SU-DHL-6 (cell line): ENCODE measurements around the gene SLC4A1.

Experiments
- H2AFZ ChIP-seq: fragments of 200-600 bp; sonication (generic); 2 replicates; pipeline ENCODE4 v1.6.1; 2014; ENCODE audit warnings: low read depth, mild to moderate bottlenecking, moderate library complexity, mixed read lengths, antibody characterized with exemption, low read length; ENCODE audit not compliant: severe bottlenecking
- H3F3A ChIP-seq: fragments of 200-600 bp; shearing (Covaris generic); 2 replicates; pipeline ENCODE4 v1.6.0; 2016; ENCODE audit warnings: antibody characterized with exemption, mild to moderate bottlenecking; ENCODE audit not compliant: insufficient read depth
- H3K27ac ChIP-seq: fragments of 200-600 bp; sonication (generic); 2 replicates; pipeline ENCODE4 v1.5.1; 2016; ENCODE audit warnings: low read depth, mild to moderate bottlenecking, low read length, moderate library complexity, mixed read lengths
- H3K27me3 ChIP-seq: fragments of 200-600 bp; sonication (generic), shearing (Covaris generic); 2 replicates; pipeline ENCODE4 v1.6.0; 2014; ENCODE audit warnings: mild to moderate bottlenecking, low read length
- H3K36me3 ChIP-seq: fragments of 200-600 bp; sonication (generic); 2 replicates; pipeline ENCODE4 v1.6.1; 2014; ENCODE audit warnings: mild to moderate bottlenecking, low read length, mixed read lengths
- H3K4me2 ChIP-seq: fragments of 300-600, 200-600 bp; shearing (Covaris generic), sonication (generic); 2 replicates; pipeline ENCODE4 v1.6.0; 2014; ENCODE audit warnings: low read length, low read depth, mild to moderate bottlenecking; ENCODE audit not compliant: poor library complexity, severe bottlenecking
- H3K4me3 ChIP-seq: fragments of 200-600 bp; sonication (generic); 2 replicates; pipeline ENCODE4 v1.5.1; 2014; ENCODE audit warnings: antibody characterized with exemption, low read length, mild to moderate bottlenecking, mixed read lengths; ENCODE audit not compliant: insufficient read depth, poor library complexity, severe bottlenecking
- H3K79me2 ChIP-seq: fragments of 200-600 bp; sonication (generic); 2 replicates; pipeline ENCODE4 v1.6.1; 2014; ENCODE audit warnings: mild to moderate bottlenecking, low read length, moderate library complexity; ENCODE audit not compliant: insufficient read depth
- H3K9ac ChIP-seq: fragments of 200-600 bp; sonication (generic); 2 replicates; pipeline ENCODE4 v1.7.0; 2014; ENCODE audit warnings: mild to moderate bottlenecking, low read length
- H3K9me2 ChIP-seq: fragments of 200-600 bp; sonication (generic); replicated peaks from 2 replicates; pipeline ENCODE4 v1.6.1; 2014; ENCODE audit warnings: low read length; ENCODE audit not compliant: insufficient read depth
- H3K9me3 ChIP-seq: fragments of 200-600 bp; sonication (generic); 2 replicates; pipeline ENCODE4 v1.6.1; 2014; ENCODE audit warnings: low read length, mixed read lengths; ENCODE audit not compliant: insufficient read depth
- H4K20me1 ChIP-seq: fragments of 200-600 bp; sonication (generic); 2 replicates; pipeline ENCODE4 v1.6.1; 2014; ENCODE audit warnings: low read depth, mild to moderate bottlenecking, antibody characterized with exemption, low read length, moderate library complexity, mixed read lengths
- EZH2phosphoT487 ChIP-seq: fragments of 200-600 bp; sonication (generic), shearing (Covaris generic); conservative IDR thresholded peaks from 2 replicates; pipeline ENCODE4 v1.6.1; 2018; ENCODE audit warnings: mild to moderate bottlenecking, antibody characterized with exemption, low read length, moderate library complexity, mixed read lengths
- TF ChIP-seq, protein P1 (sequence below): fragments of 200-600 bp; sonication (generic); IDR thresholded peaks from one replicate; pipeline ENCODE4 v1.5.1; 2017; ENCODE audit warnings: antibody characterized with exemption, mild to moderate bottlenecking, low read length, moderate library complexity; ENCODE audit not compliant: insufficient read depth, poor library complexity, severe bottlenecking

Gene SLC4A1

DNA sequence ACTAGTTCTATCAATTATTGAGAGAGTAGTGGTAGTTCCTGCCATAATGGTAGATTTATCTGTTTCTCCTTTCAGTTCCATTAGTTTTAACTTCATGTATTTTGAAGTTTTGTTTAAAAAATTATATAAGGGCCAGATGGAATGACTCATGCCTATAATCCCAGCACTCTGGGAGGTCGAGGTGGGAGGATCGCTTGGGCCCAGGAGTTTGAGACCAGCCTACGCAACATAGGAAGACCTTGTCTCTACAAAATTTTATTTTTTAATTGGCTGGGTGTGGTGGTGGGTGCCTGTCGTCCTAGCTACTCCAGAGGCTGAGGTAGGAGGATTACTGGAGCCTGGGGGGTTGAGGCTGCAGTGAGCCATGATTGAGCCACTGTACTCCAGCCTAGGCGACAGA lies 34.4 kb downstream of the SLC4A1 start:
- H3K4me3 ChIP-seq: no peak overlapping the region
- no peak overlapping the region for H3K27ac ChIP-seq
- H4K20me1 ChIP-seq: no peaks in the 10 kb centered on the region
- no peaks in the 10 kb centered on the region for H3F3A ChIP-seq
- no peaks in the 10 kb centered on the region for H3K9me2 ChIP-seq
- no peak overlapping the region for H3K4me2 ChIP-seq
- no peaks in the 10 kb centered on the region for H3K9me3 ChIP-seq
- TF ChIP-seq EZH2phosphoT487: no peak
- TF ChIP-seq, protein P1, sequence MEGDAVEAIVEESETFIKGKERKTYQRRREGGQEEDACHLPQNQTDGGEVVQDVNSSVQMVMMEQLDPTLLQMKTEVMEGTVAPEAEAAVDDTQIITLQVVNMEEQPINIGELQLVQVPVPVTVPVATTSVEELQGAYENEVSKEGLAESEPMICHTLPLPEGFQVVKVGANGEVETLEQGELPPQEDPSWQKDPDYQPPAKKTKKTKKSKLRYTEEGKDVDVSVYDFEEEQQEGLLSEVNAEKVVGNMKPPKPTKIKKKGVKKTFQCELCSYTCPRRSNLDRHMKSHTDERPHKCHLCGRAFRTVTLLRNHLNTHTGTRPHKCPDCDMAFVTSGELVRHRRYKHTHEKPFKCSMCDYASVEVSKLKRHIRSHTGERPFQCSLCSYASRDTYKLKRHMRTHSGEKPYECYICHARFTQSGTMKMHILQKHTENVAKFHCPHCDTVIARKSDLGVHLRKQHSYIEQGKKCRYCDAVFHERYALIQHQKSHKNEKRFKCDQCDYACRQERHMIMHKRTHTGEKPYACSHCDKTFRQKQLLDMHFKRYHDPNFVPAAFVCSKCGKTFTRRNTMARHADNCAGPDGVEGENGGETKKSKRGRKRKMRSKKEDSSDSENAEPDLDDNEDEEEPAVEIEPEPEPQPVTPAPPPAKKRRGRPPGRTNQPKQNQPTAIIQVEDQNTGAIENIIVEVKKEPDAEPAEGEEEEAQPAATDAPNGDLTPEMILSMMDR: no peak
- no peak overlapping the region for H2AFZ ChIP-seq
- no peaks in the 10 kb centered on the region for H3K36me3 ChIP-seq
- no peak overlapping the region for H3K9ac ChIP-seq
- no peaks in the 10 kb centered on the region for H3K79me2 ChIP-seq
- H3K27me3 ChIP-seq: no peaks in the 10 kb centered on the region

DNA sequence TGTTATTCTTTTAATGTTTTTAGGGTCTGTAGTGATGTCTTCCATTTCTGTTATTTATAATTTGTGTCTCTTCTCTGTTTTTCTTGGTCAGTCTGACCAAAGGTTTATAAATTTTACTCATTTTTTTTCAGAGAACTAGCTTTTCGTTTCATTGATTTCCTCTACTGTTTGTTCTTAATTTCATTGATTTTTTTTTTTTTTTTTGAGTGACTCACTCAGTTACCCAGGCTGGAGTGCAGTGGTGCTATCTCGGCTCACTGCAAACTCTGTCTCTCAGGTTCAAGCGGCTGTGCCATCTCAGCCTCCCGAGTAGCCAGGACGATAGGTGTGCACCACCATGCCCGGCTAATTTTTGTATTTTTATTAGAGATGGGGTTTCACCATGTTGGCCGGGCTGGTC lies 35.9 kb downstream of the SLC4A1 start:
- Histone ChIP-seq H3K9ac (no peak overlapping the region), H3K36me3 (no peaks in the 10 kb centered on the region), H3K27me3 (no peaks in the 10 kb centered on the region), H3K9me2 (no peaks in the 10 kb centered on the region), H4K20me1 (no peaks in the 10 kb centered on the region), H3K4me2 (no peak overlapping the region), H3K27ac (no peak overlapping the region), H3K9me3 (no peaks in the 10 kb centered on the region), H2AFZ (no peak overlapping the region), H3F3A (no peaks in the 10 kb centered on the region), H3K79me2 (no peaks in the 10 kb centered on the region), H3K4me3 (no peak overlapping the region)
- no peak for TF ChIP-seq EZH2phosphoT487
- TF ChIP-seq, protein P1: no peak

DNA sequence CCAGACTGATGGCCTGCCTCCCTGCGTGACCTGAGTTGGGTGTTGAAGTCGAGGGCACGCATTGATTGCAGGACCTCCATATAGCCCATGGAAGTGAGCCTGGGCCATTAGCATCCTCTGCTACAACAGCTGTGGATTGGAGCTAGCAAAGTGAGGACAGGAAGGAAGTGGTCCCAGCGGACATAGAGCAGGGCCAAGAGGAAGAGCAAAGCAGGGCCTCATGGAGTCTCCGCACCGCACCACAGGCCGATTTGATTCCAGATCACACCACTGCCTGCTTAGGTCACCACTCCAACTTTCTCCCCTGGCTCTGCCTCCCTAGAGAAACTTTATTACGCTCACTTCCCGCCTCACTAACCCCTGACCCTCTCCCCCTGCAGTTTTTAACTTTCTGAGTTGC lies 37.8 kb downstream of the SLC4A1 start:
- H3K36me3 ChIP-seq: no peaks in the 10 kb centered on the region
- H3K9me2 ChIP-seq: no peaks in the 10 kb centered on the region
- H3K4me3 ChIP-seq: no peak overlapping the region
- H3K27me3 ChIP-seq: no peaks in the 10 kb centered on the region
- no peaks in the 10 kb centered on the region for H3F3A ChIP-seq
- no peak overlapping the region for H3K9ac ChIP-seq
- H3K27ac ChIP-seq: no peak overlapping the region
- H3K79me2 ChIP-seq: no peaks in the 10 kb centered on the region
- no peaks in the 10 kb centered on the region for H3K9me3 ChIP-seq
- TF ChIP-seq, protein P1: no peak
- no peak for TF ChIP-seq EZH2phosphoT487
- no peaks in the 10 kb centered on the region for H4K20me1 ChIP-seq
- H2AFZ ChIP-seq: no peak overlapping the region
- H3K4me2 ChIP-seq: no peak overlapping the region

DNA sequence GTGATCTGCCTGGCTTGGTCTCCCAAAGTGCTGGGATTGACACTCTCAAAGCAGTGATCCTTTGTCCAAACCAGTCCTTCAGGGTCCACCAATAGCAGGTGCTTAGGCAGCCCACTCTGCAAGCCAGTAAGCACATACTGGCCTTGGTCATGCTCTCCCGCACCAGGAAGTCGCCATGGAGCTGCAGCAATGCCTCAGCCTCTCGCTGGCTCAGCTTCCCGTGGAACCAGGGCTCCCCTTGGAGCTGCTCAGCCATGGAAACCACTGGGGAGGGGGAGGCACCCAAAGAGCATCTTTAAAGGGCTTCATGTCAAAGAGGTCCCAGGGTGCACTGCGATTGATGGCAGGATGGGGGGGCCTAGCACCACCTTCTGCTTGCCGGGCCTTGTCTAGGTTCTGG lies 38.8 kb downstream of the SLC4A1 start:
- H3K4me2 ChIP-seq: no peak overlapping the region
- no peaks in the 10 kb centered on the region for H3K79me2 ChIP-seq
- no peaks in the 10 kb centered on the region for H3K9me3 ChIP-seq
- H3F3A ChIP-seq: no peaks in the 10 kb centered on the region
- no peak overlapping the region for H3K9ac ChIP-seq
- H4K20me1 ChIP-seq: no peaks in the 10 kb centered on the region
- H3K27me3 ChIP-seq: no peaks in the 10 kb centered on the region
- no peak overlapping the region for H2AFZ ChIP-seq
- H3K36me3 ChIP-seq: no peaks in the 10 kb centered on the region
- no peak for TF ChIP-seq EZH2phosphoT487
- TF ChIP-seq, protein P1: no peak
- no peaks in the 10 kb centered on the region for H3K9me2 ChIP-seq
- H3K27ac ChIP-seq: no peak overlapping the region
- H3K4me3 ChIP-seq: no peak overlapping the region
